ENCODE results near the gene TMEM198.

Gene TMEM198

DNA sequence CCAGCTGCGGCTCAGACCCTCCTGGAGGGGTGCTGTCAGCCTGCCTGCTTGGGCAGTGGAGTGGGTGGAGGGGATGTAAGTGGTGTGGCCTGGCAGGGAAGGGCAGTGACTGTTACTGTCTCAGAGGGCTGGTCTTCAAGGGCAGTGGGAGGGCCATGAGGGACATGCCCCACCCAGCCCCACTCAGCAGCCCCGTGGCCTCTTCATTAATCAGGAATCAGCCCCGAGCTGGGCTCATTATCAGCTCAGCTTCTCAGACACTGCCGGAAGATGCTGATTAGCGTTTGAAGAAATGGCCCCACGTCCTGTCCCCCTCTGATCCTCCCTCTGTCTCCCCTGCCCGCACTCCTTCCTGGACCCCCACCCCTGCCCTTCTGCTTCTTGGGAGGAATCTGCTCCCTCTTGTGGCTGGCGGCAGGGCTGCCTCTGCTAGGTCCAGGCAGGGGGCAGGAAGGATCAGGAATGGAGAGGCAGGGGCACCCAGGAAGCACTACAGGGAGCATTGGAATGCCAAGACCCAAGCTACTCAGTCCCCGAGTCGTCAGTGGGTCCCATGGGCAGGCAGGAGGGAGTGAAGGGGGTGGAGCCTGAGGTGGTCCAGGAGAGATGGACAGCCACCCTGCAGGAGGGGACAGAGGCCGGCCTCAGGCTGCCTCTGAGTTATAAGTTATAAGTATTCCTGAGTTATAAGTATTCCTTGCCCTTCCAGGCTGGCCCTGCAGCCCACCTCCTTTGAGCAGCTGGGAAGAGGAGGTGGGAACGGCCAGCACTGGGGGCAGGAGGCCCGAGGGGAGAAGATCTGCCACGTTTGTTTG lies 22.6 kb upstream of the TMEM198 start:
- H3K27me3 ChIP-seq (ENCODE audit: control insufficient read depth, insufficient read depth, low read length): peaks cover 33% of the 10 kb centered on the region
- H3K4me1 ChIP-seq (ENCODE audit: control insufficient read depth, insufficient read depth, low read length): peaks cover 7% of the 10 kb centered on the region
- peak overlapping the region; percentile 23 for H3K4me3 ChIP-seq (ENCODE audit: low read depth, low read length)
- no peaks in the 10 kb centered on the region for H3K36me3 ChIP-seq (ENCODE audit: control insufficient read depth, insufficient read depth, low read length)
- no peak overlapping the region for H3K9ac ChIP-seq (ENCODE audit: low read depth, low read length)
- no peaks in the 10 kb centered on the region for H3K9me3 ChIP-seq (ENCODE audit: control insufficient read depth, insufficient read depth, low read length)

DNA sequence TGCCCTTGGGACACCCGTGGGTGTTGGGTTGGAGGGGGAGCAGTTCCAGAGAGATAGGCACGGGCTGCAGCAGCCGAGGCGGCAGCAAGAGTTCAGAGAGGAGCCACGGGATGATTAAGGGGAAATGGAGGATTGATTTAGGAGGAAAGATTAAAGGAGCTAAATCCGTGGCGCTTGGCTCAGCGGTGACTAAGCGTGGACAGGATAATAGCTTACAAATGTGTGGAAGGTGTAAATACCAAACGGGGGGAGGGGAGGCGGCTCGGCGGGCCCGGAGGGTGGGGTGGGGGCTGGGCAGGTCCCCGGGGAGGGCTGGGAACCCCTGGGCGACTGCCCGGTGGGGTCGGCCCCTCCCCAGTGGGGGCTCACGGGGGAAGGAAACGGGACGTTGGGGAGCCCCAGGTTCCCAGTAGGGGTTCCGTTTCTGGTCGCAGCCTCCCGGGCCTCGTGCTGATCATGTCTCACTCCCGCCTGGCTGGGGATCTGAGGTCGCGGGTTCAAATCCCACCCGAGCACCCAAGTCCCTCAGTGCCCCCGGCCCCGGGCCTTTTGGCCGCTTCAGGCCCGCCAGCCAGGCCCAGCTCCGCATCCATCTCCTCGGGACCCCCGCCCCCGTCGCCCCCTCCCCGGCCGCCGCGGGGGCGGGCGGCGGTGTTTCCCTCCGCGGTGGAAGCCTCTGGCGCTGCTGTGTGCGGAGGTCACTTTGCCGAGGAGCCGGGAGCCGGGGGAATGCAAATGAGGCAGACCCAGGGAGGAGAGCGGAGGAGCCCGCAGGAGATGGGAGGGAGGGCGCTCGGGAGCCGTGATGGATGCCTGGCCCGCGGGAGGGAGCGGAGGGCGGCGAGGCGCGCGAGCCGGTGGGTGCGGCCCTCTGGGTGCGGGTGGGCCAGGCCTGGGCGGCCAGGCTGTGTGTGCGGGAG lies 21.5 kb upstream of the TMEM198 start:
- peaks cover 7% of the 10 kb centered on the region for H3K4me1 ChIP-seq (ENCODE audit: control insufficient read depth, insufficient read depth, low read length)

DNA sequence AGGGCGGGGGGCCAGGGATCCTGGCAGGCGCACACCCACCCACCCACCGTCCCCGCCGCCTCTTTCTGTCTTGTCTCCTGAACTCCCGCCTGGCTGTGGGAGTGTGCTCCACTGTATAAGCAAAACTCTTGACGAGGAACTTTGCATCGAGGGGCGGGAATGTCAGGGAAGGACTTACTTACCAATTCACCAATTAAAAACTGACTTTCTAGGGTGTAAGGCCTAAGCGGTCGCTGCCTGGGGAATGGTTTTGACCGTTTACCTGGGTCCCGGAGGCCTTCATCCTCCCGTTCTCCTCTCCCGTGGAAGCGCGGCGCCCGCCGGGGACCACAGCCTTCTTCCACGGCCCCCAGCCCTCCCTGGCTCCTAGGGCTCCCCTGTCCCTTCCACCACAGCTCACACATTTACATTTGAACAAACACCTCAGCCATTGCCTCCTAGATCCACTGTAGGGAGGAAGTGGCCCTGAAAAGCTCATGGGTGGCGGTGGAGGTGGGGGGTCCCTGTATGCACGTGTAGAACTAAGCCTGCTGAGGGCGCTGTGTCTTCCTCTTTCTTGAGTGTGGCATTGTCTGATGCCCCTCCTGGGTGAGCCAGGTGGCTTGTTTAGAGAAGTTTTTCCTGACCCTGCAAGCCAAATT lies 20.7 kb upstream of the TMEM198 start:
- peaks cover 29% of the 10 kb centered on the region for H3K27me3 ChIP-seq (ENCODE audit: control insufficient read depth, insufficient read depth, low read length)
- H3K4me1 ChIP-seq (ENCODE audit: control insufficient read depth, insufficient read depth, low read length): peaks cover 7% of the 10 kb centered on the region
- peak overlapping the region; percentile 65 for H3K9ac ChIP-seq (ENCODE audit: low read depth, low read length)
- peak overlapping the region; percentile 55 for H3K4me3 ChIP-seq (ENCODE audit: low read depth, low read length)
- H3K9me3 ChIP-seq (ENCODE audit: control insufficient read depth, insufficient read depth, low read length): no peaks in the 10 kb centered on the region
- H3K36me3 ChIP-seq (ENCODE audit: control insufficient read depth, insufficient read depth, low read length): no peaks in the 10 kb centered on the region

More for the DNA sequence above, 21.5 kb upstream of the TMEM198 start:
- no peaks in the 10 kb centered on the region for H3K36me3 ChIP-seq (ENCODE audit: control insufficient read depth, insufficient read depth, low read length)
- H3K9me3 ChIP-seq (ENCODE audit: control insufficient read depth, insufficient read depth, low read length): no peaks in the 10 kb centered on the region
- H3K9ac ChIP-seq (ENCODE audit: low read depth, low read length): peak overlapping the region; percentile 65
- peak overlapping the region; percentile 55 for H3K4me3 ChIP-seq (ENCODE audit: low read depth, low read length)
- peaks cover 31% of the 10 kb centered on the region for H3K27me3 ChIP-seq (ENCODE audit: control insufficient read depth, insufficient read depth, low read length)

DNA sequence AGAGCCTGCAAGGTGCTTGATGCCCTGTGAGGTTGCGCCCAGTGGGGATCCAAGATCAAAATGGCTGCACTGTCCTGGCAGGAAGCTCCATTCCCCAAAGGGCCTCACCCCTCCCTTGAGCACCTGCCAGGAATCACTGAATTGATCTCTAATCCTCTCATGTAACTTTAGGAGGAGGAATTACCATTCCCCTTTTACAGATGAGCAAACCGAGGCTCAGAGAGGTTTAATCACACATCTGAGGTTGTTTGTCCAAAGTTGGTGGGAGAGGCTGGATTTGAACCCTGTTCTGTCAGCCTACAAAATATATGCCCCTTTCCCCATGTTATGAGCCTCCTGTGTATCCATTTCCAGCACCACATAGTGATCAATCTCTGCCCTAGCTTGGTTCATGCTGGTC lies 19.0 kb upstream of the TMEM198 start:
- H3K4me3 ChIP-seq (ENCODE audit: low read depth, low read length): no peak overlapping the region
- H3K27me3 ChIP-seq (ENCODE audit: control insufficient read depth, insufficient read depth, low read length): peaks cover 40% of the 10 kb centered on the region
- no peaks in the 10 kb centered on the region for H3K9me3 ChIP-seq (ENCODE audit: control insufficient read depth, insufficient read depth, low read length)

DNA sequence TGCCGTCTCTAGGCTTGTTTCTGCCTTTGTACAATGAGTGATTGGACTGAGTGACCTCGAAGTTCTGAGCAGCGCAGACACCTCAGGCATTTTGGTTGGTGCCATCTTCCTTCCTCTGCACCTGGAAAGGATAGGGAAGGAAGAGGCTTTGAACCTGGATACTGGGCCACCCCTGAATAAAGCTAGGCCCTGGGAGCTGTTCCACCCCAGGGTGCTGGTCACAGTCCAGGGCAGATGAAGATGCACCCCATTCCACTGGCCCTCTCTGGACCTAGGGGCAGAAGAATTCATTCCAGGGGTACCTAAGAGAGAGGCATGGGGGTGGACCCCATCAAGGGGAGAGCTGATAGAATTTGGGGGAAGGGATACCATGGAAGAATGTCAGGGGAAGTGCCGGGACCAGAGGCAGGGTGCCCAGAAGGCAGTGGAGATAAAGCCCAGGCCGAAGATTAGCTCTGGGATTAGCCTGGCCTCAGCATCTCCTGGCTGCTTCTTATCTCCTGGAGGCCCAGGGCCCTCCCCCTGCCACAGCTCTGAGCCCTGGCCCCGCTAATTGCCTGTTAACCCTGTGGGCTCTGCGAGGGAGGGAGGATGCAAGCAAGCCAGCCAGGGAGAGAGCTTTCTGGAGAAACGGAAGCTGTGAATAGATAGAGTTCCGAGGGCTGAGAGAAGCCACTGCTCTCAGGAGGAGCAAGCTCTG lies 18.1 kb upstream of the TMEM198 start:
- Histone ChIP-seq H3K4me3 (ENCODE audit: low read depth, low read length) (no peak overlapping the region), H3K4me1 (ENCODE audit: control insufficient read depth, insufficient read depth, low read length) (peaks cover 11% of the 10 kb centered on the region), H3K36me3 (ENCODE audit: control insufficient read depth, insufficient read depth, low read length) (no peaks in the 10 kb centered on the region), H3K27me3 (ENCODE audit: control insufficient read depth, insufficient read depth, low read length) (peaks cover 39% of the 10 kb centered on the region), H3K9ac (ENCODE audit: low read depth, low read length) (no peak overlapping the region), H3K9me3 (ENCODE audit: control insufficient read depth, insufficient read depth, low read length) (no peaks in the 10 kb centered on the region)

More for the DNA sequence above, 19.0 kb upstream of the TMEM198 start:
- Histone ChIP-seq H3K36me3 (ENCODE audit: control insufficient read depth, insufficient read depth, low read length) (no peaks in the 10 kb centered on the region), H3K9ac (ENCODE audit: low read depth, low read length) (no peak overlapping the region), H3K4me1 (ENCODE audit: control insufficient read depth, insufficient read depth, low read length) (peaks cover 11% of the 10 kb centered on the region)

DNA sequence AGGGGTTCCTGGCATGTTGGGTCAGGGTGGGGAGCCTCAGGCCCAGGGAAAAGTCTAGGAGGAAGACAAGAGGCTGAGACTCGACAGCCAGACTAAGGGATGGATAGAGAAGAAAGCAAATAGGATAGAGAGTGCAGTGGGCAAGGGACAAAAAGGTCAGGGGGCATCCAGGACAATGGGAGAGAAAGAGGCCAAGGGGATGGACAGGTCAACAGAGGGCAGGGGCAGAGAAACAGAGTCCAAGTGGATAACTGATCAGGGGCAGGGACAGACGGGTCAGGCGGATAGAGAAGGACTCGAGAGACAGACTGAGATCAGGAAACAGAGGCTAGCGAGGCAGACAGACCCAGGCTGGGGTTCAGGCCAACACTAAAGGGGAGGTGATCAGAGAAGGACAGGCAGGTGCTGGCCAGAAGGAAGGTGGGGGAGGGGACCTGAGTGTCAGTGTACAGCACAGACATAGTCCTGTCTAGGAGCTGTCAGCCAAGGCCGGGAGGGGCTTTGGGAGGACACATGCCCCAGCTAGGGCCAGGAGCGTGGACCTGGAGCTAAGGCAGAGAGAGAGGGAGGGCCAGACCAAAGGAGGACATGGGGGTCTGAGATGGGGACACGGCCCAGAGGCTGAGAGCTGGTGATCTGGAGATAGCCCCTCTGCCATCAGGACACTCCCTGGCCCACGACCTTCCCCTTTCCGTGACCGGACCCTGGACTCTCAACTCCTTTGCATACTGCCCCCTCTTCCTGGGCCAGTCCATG lies 17.3 kb upstream of the TMEM198 start:
- no peak overlapping the region for H3K4me3 ChIP-seq (ENCODE audit: low read depth, low read length)
- H3K36me3 ChIP-seq (ENCODE audit: control insufficient read depth, insufficient read depth, low read length): no peaks in the 10 kb centered on the region
- no peak overlapping the region for H3K9ac ChIP-seq (ENCODE audit: low read depth, low read length)
- H3K4me1 ChIP-seq (ENCODE audit: control insufficient read depth, insufficient read depth, low read length): peaks cover 10% of the 10 kb centered on the region
- H3K9me3 ChIP-seq (ENCODE audit: control insufficient read depth, insufficient read depth, low read length): no peaks in the 10 kb centered on the region
- peaks cover 42% of the 10 kb centered on the region for H3K27me3 ChIP-seq (ENCODE audit: control insufficient read depth, insufficient read depth, low read length)

DNA sequence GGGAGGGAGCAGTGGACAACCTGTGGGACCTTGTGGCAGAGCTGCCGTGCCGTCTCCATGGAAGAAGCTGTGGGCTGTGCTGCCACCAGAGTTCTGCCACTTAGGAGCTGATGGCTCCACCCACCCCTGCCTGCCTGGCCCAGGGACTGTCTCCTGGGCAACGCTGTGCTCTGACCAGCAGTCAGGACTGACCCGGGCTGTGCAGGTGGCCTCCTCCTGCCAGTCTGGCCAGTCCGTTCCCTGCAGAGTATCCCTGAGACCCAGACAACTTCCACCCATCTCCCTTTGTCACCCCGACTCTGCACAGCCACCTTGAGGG lies 16.8 kb upstream of the TMEM198 start:
- Histone ChIP-seq H3K4me3 (ENCODE audit: low read depth, low read length) (no peak overlapping the region), H3K9ac (ENCODE audit: low read depth, low read length) (no peak overlapping the region), H3K9me3 (ENCODE audit: control insufficient read depth, insufficient read depth, low read length) (no peaks in the 10 kb centered on the region), H3K27me3 (ENCODE audit: control insufficient read depth, insufficient read depth, low read length) (peaks cover 44% of the 10 kb centered on the region), H3K36me3 (ENCODE audit: control insufficient read depth, insufficient read depth, low read length) (no peaks in the 10 kb centered on the region), H3K4me1 (ENCODE audit: control insufficient read depth, insufficient read depth, low read length) (peaks cover 10% of the 10 kb centered on the region)

DNA sequence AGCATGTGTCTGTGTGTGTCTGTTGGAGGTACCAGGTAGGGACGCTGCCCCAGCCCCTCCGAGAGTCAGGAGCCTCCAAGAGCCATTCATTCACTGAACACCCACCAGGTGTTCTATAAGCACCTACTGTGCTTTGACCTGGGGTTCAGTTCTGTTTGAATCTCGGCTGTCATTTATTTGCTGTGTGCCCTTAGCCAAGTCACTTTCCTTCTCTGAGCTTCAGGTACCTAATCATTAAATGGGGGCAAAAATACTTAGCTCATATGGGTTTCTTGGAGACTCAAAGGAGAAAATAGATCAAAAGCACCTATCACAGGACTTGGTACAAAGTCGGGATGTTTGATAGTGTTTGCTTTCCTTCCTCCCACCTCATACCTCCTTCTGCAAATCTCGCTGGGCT lies 16.4 kb upstream of the TMEM198 start:
- Histone ChIP-seq H3K4me1 (ENCODE audit: control insufficient read depth, insufficient read depth, low read length) (peaks cover 10% of the 10 kb centered on the region), H3K4me3 (ENCODE audit: low read depth, low read length) (no peak overlapping the region), H3K27me3 (ENCODE audit: control insufficient read depth, insufficient read depth, low read length) (peaks cover 44% of the 10 kb centered on the region), H3K9ac (ENCODE audit: low read depth, low read length) (no peak overlapping the region), H3K36me3 (ENCODE audit: control insufficient read depth, insufficient read depth, low read length) (no peaks in the 10 kb centered on the region), H3K9me3 (ENCODE audit: control insufficient read depth, insufficient read depth, low read length) (no peaks in the 10 kb centered on the region)

DNA sequence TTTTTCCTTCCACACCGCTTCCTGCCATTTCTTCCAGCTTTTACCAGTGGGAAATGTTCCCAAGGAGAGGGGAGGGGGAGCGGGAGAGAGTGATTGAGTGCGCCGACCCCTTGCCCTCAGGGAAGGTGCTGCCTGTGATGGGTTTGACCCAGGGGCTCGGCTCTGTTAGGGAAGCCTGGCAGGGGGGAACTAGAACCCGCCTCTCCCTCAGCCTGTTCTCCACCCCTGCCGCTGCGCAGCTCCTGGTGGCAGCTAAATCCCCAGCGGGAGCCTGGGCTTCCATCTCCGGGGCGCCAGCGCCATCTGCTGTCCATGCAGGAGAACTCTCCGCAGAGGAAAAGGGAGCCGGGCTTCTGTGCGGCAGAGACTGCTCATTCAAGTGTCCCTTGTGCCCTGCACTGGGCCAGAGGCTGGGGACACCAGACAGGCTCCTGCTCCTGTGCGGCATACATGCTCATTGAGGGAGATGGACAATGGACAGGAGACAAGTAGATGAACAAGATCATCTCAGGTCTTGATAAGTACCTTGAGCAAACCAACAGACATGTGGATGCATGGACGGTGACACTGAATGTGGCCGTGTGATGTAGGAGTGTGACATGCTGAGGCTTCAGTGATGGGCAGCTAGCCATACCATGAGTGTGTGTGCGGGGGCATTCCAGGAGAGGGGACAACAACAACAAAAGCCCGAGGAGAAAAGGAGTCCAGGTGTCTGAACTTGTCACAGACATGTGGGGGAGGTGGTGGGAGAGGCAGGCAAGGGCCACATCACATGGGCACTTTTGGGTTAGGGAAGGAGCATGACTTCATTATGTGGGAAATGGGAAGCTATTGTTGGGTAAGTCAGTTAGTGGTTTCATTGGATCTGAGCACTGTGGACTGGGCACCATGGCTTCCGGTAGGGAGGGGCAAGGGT lies 13.5 kb upstream of the TMEM198 start:
- H3K4me1 ChIP-seq (ENCODE audit: control insufficient read depth, insufficient read depth, low read length): peaks cover 4% of the 10 kb centered on the region
- no peak overlapping the region for H3K9ac ChIP-seq (ENCODE audit: low read depth, low read length)
- peaks cover 38% of the 10 kb centered on the region for H3K27me3 ChIP-seq (ENCODE audit: control insufficient read depth, insufficient read depth, low read length)
- peak overlapping the region; percentile 53 for H3K4me3 ChIP-seq (ENCODE audit: low read depth, low read length)
- no peaks in the 10 kb centered on the region for H3K36me3 ChIP-seq (ENCODE audit: control insufficient read depth, insufficient read depth, low read length)
- no peaks in the 10 kb centered on the region for H3K9me3 ChIP-seq (ENCODE audit: control insufficient read depth, insufficient read depth, low read length)

DNA sequence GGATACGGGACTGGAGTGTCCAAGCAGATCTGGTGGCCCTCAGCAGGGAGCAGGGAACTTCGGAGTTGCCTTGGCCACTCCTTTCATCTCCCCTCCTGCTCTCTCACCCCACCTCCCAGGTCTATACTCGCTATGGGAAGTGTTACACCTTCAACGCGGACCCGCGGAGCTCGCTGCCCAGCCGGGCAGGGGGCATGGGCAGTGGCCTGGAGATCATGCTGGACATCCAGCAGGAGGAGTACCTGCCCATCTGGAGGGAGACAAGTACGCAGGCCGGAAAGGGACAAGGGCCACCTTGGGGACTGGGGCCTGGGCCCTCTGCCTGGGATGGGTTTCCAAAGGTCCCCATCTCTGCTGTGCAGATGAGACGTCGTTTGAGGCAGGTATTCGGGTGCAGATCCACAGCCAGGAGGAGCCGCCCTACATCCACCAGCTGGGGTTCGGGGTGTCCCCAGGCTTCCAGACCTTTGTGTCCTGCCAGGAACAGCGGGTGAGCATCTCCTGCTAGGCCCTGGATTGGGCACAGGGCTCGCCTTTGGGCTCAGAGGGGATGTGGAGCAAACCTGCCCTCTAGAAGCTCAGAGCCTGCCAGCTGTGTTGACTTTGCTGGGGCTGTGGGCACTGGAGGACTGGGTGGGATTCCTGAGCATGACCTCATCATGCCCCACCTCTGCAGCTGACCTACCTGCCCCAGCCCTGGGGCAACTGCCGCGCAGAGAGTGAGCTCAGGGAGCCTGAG lies 12.0 kb upstream of the TMEM198 start:
- Histone ChIP-seq H3K36me3 (ENCODE audit: control insufficient read depth, insufficient read depth, low read length) (no peaks in the 10 kb centered on the region), H3K27me3 (ENCODE audit: control insufficient read depth, insufficient read depth, low read length) (peaks cover 29% of the 10 kb centered on the region), H3K4me1 (ENCODE audit: control insufficient read depth, insufficient read depth, low read length) (peaks cover 4% of the 10 kb centered on the region), H3K4me3 (ENCODE audit: low read depth, low read length) (no peak overlapping the region), H3K9ac (ENCODE audit: low read depth, low read length) (no peak overlapping the region), H3K9me3 (ENCODE audit: control insufficient read depth, insufficient read depth, low read length) (no peaks in the 10 kb centered on the region)

All from iPS-15b (cell line).